ENCODE data around the gene PRKCA. TPM values are rescaled to one million over a fixed set of nuclear protein-coding genes. Genes with fewer than 3 reads are reported as not detected.

PRKCA gene
- total RNA-seq, 1 experiment from 2014 or later = 20.7 TPM

- H3K9me3 Mint-ChIP-seq (ENCODE audit: unreplicated experiment) = no peaks in the 10 kb centered on the region
- no TSS peak for BruUV-seq (replicated peaks)
- no peak for DNase-seq (ENCODE audit: unreplicated experiment)
- ChIA-PET POLR2A (interaction anchor here (0.6 kb wide), 1 partner anchor 10 kb away, joined by 3 read pairs; no protein-coding TSS in a partner anchor), CTCF (no interaction called here)
- H3K4me3 Mint-ChIP-seq (ENCODE audit: unreplicated experiment) = no peak overlapping the region
- H3K27me3 Mint-ChIP-seq (ENCODE audit: insufficient read depth, unreplicated experiment) = no peaks in the 10 kb centered on the region
- TF ChIP-seq CTCF (IDR thresholded peaks at IDR 0.05; ENCODE audit: unreplicated experiment) = no peak
- H3K36me3 Mint-ChIP-seq (ENCODE audit: insufficient read depth, unreplicated experiment) = no peaks in the 10 kb centered on the region
- intact Hi-C loops (cut with micrococcal nuclease) = no loop called here
- no peaks in the 10 kb centered on the region for H3K4me1 Mint-ChIP-seq (ENCODE audit: insufficient read depth, unreplicated experiment)
- no peak overlapping the region for H3K27ac Mint-ChIP-seq (ENCODE audit: low read depth, unreplicated experiment)
Measured at GRCh38 chr17:66750781-66751543, 448.5 kb downstream of the PRKCA start.

- no peak for TF ChIP-seq CTCF (IDR thresholded peaks at IDR 0.05; ENCODE audit: unreplicated experiment)
- intact Hi-C loops (cut with micrococcal nuclease) = no loop called here
- DNase-seq (ENCODE audit: unreplicated experiment) = no peak
- no peaks in the 10 kb centered on the region for H3K9me3 Mint-ChIP-seq (ENCODE audit: unreplicated experiment)
- CTCF ChIA-PET = no interaction called here
- BruUV-seq (replicated peaks) = no TSS peak
- no peaks in the 10 kb centered on the region for H3K4me1 Mint-ChIP-seq (ENCODE audit: insufficient read depth, unreplicated experiment)
- H3K27me3 Mint-ChIP-seq (ENCODE audit: insufficient read depth, unreplicated experiment) = no peaks in the 10 kb centered on the region
- H3K27ac Mint-ChIP-seq (ENCODE audit: low read depth, unreplicated experiment) = no peak overlapping the region
- H3K4me3 Mint-ChIP-seq (ENCODE audit: unreplicated experiment) = no peak overlapping the region
- POLR2A ChIA-PET = no interaction called here
- no peaks in the 10 kb centered on the region for H3K36me3 Mint-ChIP-seq (ENCODE audit: insufficient read depth, unreplicated experiment)
Measured at GRCh38 chr17:66751771-66752170, 449.4 kb downstream of the PRKCA start.

- ChIA-PET POLR2A (no interaction called here), CTCF (interaction anchor here (0.6 kb wide), 1 partner anchor 40 kb away, joined by 3 read pairs; no protein-coding TSS in a partner anchor)
- intact Hi-C loops (cut with micrococcal nuclease) = no loop called here
- H3K27me3 Mint-ChIP-seq (ENCODE audit: insufficient read depth, unreplicated experiment) = no peaks in the 10 kb centered on the region
- no peak for TF ChIP-seq CTCF (IDR thresholded peaks at IDR 0.05; ENCODE audit: unreplicated experiment)
- no peaks in the 10 kb centered on the region for H3K4me1 Mint-ChIP-seq (ENCODE audit: insufficient read depth, unreplicated experiment)
- no peak overlapping the region for H3K27ac Mint-ChIP-seq (ENCODE audit: low read depth, unreplicated experiment)
- no peak for DNase-seq (ENCODE audit: unreplicated experiment)
- H3K9me3 Mint-ChIP-seq (ENCODE audit: unreplicated experiment) = no peaks in the 10 kb centered on the region
- H3K36me3 Mint-ChIP-seq (ENCODE audit: insufficient read depth, unreplicated experiment) = peaks cover 3% of the 10 kb centered on the region
- no peak overlapping the region for H3K4me3 Mint-ChIP-seq (ENCODE audit: unreplicated experiment)
- BruUV-seq (replicated peaks) = no TSS peak
Measured at GRCh38 chr17:66752411-66752810, 450.0 kb downstream of the PRKCA start.

GRCh38 chr17:66753126-66753920, 450.9 kb downstream of the PRKCA start:
- no TSS peak for BruUV-seq (replicated peaks)
- no peak overlapping the region for H3K4me3 Mint-ChIP-seq (ENCODE audit: unreplicated experiment)
- H3K27ac Mint-ChIP-seq (ENCODE audit: low read depth, unreplicated experiment) = no peak overlapping the region
- intact Hi-C loops (cut with micrococcal nuclease) = no loop called here
- TF ChIP-seq CTCF (IDR thresholded peaks at IDR 0.05; ENCODE audit: unreplicated experiment) = no peak
- peaks cover 4% of the 10 kb centered on the region for H3K36me3 Mint-ChIP-seq (ENCODE audit: insufficient read depth, unreplicated experiment)
- ChIA-PET POLR2A (interaction anchor here (1.4 kb wide), 1 partner anchor 9 kb away, joined by 3 read pairs; no protein-coding TSS in a partner anchor), CTCF (no interaction called here)
- H3K9me3 Mint-ChIP-seq (ENCODE audit: unreplicated experiment) = no peaks in the 10 kb centered on the region
- no peaks in the 10 kb centered on the region for H3K27me3 Mint-ChIP-seq (ENCODE audit: insufficient read depth, unreplicated experiment)
- no peaks in the 10 kb centered on the region for H3K4me1 Mint-ChIP-seq (ENCODE audit: insufficient read depth, unreplicated experiment)
- no peak for DNase-seq (ENCODE audit: unreplicated experiment)

Data from MCF 10A (cell line).